Measurements from ENCODE around the gene IARS2.

IARS2 gene

DNA sequence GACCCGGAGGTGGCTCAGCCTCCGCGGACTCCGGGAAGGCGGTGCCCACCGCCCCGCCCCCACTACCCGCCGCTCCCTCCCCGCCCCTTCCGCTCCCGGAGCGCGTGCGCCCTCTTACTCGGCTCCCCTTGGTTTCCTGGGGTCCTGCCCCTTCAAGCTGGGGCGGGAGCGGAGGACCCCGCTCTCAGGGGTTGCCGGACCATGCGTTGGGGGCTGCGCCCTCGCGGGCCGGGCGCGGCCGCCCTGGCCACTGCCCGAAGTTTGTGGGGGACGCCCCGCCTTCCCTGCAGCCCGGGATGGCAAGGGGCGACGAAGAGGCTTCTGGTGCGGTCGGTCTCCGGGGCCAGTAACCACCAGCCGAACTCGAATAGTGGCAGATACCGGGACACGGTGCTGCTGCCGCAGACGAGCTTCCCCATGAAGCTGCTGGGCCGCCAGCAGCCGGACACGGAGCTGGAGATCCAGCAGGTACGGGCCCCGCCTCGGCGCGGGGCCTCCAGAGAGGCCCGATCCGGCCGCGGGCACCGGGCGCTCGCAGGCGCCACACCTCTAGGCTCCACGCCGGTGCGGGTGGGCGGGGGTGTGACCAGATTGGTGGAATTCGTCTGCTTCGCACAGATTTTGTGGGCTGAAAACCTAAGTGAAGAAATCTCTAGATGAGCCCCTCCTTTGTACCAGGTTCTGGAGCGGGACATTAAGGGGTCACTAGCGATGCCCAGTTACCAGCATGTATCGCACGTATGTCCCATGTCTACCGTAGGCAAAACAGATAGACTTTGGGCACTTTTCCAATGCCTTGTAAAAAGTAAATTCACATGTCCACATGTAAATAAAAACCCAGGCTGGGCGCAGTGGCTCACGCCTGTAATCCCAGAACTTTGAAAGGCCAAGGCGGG lies at the start of gene IARS2:
IARS2 (plus strand) TSS at position 117 of the 896 bp plus-strand sequence; CDS start at position 202, 85 bp downstream.
- H3K27me3 Mint-ChIP-seq (ENCODE audit: low read depth), result no peaks in the 10 kb centered on the region
- H3K4me1 Mint-ChIP-seq, result peaks cover 14% of the 10 kb centered on the region
- peaks cover 24% of the 10 kb centered on the region for H3K36me3 Mint-ChIP-seq (ENCODE audit: low read depth)
- TF ChIP-seq CTCF (IDR thresholded peaks at IDR 0.05; ENCODE audit: unreplicated experiment in 3 of 3), result no peak
- H3K9me3 Mint-ChIP-seq, result no peaks in the 10 kb centered on the region
- H3K27ac Mint-ChIP-seq, result peak within 1 kb of the TSS in 2 of 3 experiments; percentile 32 to 35
- H3K4me3 Mint-ChIP-seq, result peak within 1 kb of the TSS; percentile 68 to 80 (median 72)

DNA sequence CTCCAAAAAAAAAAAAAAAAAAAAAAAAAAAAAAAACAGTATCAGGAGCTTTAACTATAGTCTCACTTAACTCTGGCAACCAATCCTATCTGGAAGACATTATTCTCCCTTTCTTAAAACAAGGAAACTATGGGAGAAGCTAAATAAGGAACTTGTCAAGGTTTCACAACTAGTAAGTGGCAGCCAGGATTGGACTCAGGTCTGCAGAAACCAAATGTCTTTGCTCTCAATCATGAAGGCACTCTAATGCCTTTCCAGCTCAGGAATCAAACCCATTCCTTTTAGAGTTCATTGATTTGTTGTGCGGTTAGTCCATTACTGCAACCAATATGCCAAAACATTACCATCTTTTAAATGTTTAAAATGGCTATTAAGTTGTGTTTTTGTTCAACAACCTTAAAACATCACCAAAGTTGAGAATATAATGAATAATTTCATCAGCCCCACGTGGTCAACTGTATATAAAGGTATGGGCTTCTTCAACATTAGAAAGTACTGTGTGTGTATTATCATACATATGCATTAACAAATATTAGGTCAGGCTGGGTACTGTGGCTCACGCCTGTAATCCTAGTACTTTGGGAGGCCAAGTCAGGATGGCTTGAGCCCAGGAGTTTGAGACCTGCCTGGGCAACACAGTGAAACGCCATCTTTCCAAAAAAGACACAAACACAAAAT lies 49.1 kb upstream of the IARS2 start:
- H3K36me3 Mint-ChIP-seq (ENCODE audit: low read depth), result no peaks in the 10 kb centered on the region
- H3K4me1 Mint-ChIP-seq, result peaks cover 19% of the 10 kb centered on the region
- peak overlapping the region; percentile 92 to 93 (median 93) for H3K4me3 Mint-ChIP-seq
- no peaks in the 10 kb centered on the region for H3K27me3 Mint-ChIP-seq (ENCODE audit: low read depth)
- H3K27ac Mint-ChIP-seq, result peak overlapping the region in 2 of 3 experiments; percentile 39 to 81
- H3K9me3 Mint-ChIP-seq, result no peaks in the 10 kb centered on the region
- TF ChIP-seq CTCF (IDR thresholded peaks at IDR 0.05; ENCODE audit: unreplicated experiment in 3 of 3), result no peak

- Mint-ChIP-seq H3K36me3 (ENCODE audit: low read depth) (no peaks in the 10 kb centered on the region), H3K4me3 (peak overlapping the region; percentile 92 to 93 (median 93)), H3K27me3 (ENCODE audit: low read depth) (no peaks in the 10 kb centered on the region), H3K27ac (peak overlapping the region; percentile 81 to 94 (median 92)), H3K4me1 (peaks cover 19% of the 10 kb centered on the region), H3K9me3 (no peaks in the 10 kb centered on the region)
- TF ChIP-seq CTCF (IDR thresholded peaks at IDR 0.05; ENCODE audit: unreplicated experiment in 3 of 3), result no peak
Observed at GRCh38 chr1:220045356-220046051, 48.4 kb upstream of the IARS2 start.

DNA sequence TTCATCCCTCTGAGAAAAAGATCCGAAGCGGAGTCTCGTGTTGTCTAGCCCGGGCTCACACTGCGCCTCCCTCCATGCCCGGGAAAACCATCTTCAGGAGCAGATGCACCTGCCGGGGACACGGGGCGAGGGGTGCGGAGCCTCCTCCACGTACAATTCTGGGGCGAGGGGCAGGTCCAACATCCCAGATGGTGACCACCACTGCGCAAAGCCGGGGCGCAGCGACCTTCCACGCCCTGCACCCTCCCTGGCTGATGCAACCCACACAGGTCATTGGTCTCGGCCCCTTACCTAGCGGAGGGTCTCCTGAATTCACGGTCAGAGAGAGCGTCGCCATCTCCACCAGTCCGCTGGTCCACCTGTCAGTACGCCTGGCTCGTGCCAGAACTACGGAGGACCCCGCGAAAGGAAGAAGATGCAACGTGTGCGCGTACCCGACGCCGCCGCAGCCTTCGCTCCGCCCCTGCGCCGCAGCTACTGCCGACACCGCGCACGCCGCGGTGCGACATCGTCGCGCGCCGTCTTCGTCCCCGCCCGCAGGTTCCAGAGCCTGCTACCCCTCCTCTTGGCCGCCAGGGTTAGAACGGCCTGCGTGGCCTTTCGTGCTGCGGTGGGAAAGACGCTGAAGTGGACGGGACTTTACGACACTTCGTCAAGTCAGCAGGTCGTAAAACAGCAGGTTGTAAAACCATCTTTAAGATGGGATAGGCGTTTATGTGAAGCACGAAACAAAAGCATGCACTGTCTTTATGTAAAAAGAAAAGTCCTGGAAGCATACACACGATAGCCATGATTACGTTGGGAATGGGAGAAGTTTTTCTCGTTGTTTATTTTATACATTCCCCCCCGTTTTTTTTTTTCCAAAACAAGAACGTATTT lies 47.6 kb upstream of the IARS2 start, which contains the start of gene EPRS1:
EPRS1 (minus strand) TSS at position 454 of the 879 bp plus-strand sequence; CDS start at position 337, 117 bp downstream.
- H3K27ac Mint-ChIP-seq, result peak within 1 kb of the TSS; percentile 81 to 94 (median 92)
- no peaks in the 10 kb centered on the region for H3K27me3 Mint-ChIP-seq (ENCODE audit: low read depth)
- H3K4me1 Mint-ChIP-seq, result peaks cover 19% of the 10 kb centered on the region

More for the DNA sequence above, 47.6 kb upstream of the IARS2 start, which contains the start of gene EPRS1:
- Mint-ChIP-seq H3K36me3 (ENCODE audit: low read depth) (no peaks in the 10 kb centered on the region), H3K9me3 (no peaks in the 10 kb centered on the region), H3K4me3 (peak within 1 kb of the TSS; percentile 92 to 93 (median 93))
- peak; percentile 70 to 83 (median 78) for TF ChIP-seq CTCF (IDR thresholded peaks at IDR 0.05; ENCODE audit: unreplicated experiment in 3 of 3)

Measured in nephron (organoid).